Bronchial epithelial cell (primary cell): Measurements from ENCODE around the gene ADORA1. TPM values are rescaled to one million over a fixed set of nuclear protein-coding genes. Genes with fewer than 3 reads are reported as not detected.

Experiments
- DNase-seq: peaks from one replicate; pipeline ENCODE4 v3.0.0-alpha.2; 2010; ENCODE audit warnings: low read depth
- FAIRE-seq: peaks from 2 replicates; lab custom pipeline; 2011; peaks lifted over from hg19 to GRCh38; lab: Jason Lieb, UNC
- H3K27me3 ChIP-seq: 2 replicates; pipeline ENCODE4 v1.5.1; 2011; ENCODE audit warnings: low read length; ENCODE audit not compliant: control insufficient read depth, insufficient read depth
- H3K36me3 ChIP-seq: 2 replicates; pipeline ENCODE4 v1.5.1; 2011; ENCODE audit warnings: low read length; ENCODE audit not compliant: control insufficient read depth, insufficient read depth
- H3K4me3 ChIP-seq: 2 replicates; pipeline ENCODE4 v1.5.1; 2011; ENCODE audit warnings: mild to moderate bottlenecking, low read depth, low read length, control low read depth
- total RNA-seq: library from RNA; depleted of rRNA; stranded (reverse); fragments of >200 nt; gene quantifications from 2 replicates; pipeline ENCODE4 v1.2.1, GENCODE V29; 2014
- TF ChIP-seq, protein P1 (sequence below): IDR thresholded peaks from 2 replicates; pipeline ENCODE4 v1.5.1; 2011; ENCODE audit warnings: mild to moderate bottlenecking, moderate library complexity, low read length, control low read depth, inconsistent platforms; ENCODE audit not compliant: insufficient read depth, severe bottlenecking

The ADORA1 gene
- total RNA-seq, 1 donor from 2014 or later, result under 0.01 TPM

GRCh38 chr1:203091199-203091477 is 36.4 kb upstream of the ADORA1 start:
- TF ChIP-seq, protein P1, sequence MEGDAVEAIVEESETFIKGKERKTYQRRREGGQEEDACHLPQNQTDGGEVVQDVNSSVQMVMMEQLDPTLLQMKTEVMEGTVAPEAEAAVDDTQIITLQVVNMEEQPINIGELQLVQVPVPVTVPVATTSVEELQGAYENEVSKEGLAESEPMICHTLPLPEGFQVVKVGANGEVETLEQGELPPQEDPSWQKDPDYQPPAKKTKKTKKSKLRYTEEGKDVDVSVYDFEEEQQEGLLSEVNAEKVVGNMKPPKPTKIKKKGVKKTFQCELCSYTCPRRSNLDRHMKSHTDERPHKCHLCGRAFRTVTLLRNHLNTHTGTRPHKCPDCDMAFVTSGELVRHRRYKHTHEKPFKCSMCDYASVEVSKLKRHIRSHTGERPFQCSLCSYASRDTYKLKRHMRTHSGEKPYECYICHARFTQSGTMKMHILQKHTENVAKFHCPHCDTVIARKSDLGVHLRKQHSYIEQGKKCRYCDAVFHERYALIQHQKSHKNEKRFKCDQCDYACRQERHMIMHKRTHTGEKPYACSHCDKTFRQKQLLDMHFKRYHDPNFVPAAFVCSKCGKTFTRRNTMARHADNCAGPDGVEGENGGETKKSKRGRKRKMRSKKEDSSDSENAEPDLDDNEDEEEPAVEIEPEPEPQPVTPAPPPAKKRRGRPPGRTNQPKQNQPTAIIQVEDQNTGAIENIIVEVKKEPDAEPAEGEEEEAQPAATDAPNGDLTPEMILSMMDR, result no peak
- H3K36me3 ChIP-seq, result no peaks in the 10 kb centered on the region
- no peak overlapping the region for H3K4me3 ChIP-seq
- H3K27me3 ChIP-seq, result no peaks in the 10 kb centered on the region
- DNase-seq, result no peak
- FAIRE-seq, result no peak

- FAIRE-seq, result no peak
These were observed 35.7 kb upstream of the ADORA1 start for GRCh38 chr1:203091761-203092330.

GRCh38 chr1:203093754-203094410 is 33.6 kb upstream of the ADORA1 start:
- FAIRE-seq (no peak), DNase-seq (peak; percentile 76)
- Histone ChIP-seq H3K4me3 (no peak overlapping the region), H3K27me3 (no peaks in the 10 kb centered on the region), H3K36me3 (no peaks in the 10 kb centered on the region)
- TF ChIP-seq, protein P1, result no peak

More at GRCh38 chr1:203091761-203092330, 35.7 kb upstream of the ADORA1 start:
- Histone ChIP-seq H3K27me3 (no peaks in the 10 kb centered on the region), H3K36me3 (no peaks in the 10 kb centered on the region), H3K4me3 (no peak overlapping the region)
- DNase-seq, result no peak
- TF ChIP-seq, protein P1, result no peak

GRCh38 chr1:203095061-203095690 is 32.4 kb upstream of the ADORA1 start:
- TF ChIP-seq, protein P1, result no peak
- DNase-seq, result no peak
- Histone ChIP-seq H3K27me3 (no peaks in the 10 kb centered on the region), H3K36me3 (no peaks in the 10 kb centered on the region), H3K4me3 (no peak overlapping the region)
- FAIRE-seq, result no peak

DNA sequence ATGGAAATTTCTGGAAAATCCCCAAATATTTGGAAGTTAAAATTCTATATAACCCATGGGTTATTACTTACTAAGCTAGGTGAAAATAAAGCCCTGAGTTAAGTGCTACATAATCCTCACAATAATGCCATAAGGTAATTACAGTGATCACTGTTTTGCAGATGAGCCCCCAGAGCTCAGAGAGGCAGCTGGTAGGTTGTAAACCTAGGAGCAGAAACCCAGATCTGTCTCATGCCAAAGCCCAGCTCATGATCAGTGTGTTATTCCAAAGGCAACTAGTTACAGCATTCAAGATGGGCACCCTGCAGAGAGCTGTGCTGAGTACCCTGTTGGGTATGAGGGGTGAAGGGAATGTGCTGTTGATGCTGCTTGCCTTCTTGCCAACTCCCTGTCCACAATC is 31.0 kb upstream of the ADORA1 start:
- no peak overlapping the region for H3K4me3 ChIP-seq
- no peaks in the 10 kb centered on the region for H3K36me3 ChIP-seq
- DNase-seq (no peak), FAIRE-seq (peak; percentile 43)
- no peaks in the 10 kb centered on the region for H3K27me3 ChIP-seq
- TF ChIP-seq, protein P1, result no peak

DNA sequence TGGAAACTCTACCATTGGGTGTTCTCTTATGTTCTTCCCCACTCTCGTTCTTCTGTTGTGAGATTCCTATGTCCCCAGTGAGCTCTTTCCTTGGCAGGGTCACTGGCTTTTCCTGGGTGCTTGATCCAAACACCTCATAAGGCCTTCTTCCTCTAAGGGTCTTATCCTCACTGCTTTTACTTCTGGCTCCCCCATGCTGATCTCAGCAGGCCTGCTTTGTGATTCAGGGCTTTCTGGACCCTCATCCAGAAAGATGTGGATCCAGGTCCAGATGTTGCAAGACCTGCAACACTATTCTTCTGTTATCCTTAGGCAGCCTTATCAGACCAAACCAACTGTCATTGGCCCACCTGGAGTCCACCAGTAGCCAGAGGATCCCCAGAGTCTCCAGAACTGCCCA is 30.5 kb upstream of the ADORA1 start:
- no peak for FAIRE-seq
- H3K4me3 ChIP-seq, result no peak overlapping the region
- TF ChIP-seq, protein P1, result no peak

More for the DNA sequence above, 30.5 kb upstream of the ADORA1 start:
- DNase-seq, result no peak
- Histone ChIP-seq H3K36me3 (no peaks in the 10 kb centered on the region), H3K27me3 (no peaks in the 10 kb centered on the region)
